Endothelial cell of umbilical vein (primary cell): Measurements from ENCODE around the gene MREG.

Source experiments
- JUN ChIP-seq: IDR thresholded peaks from 2 replicates; pipeline ENCODE4 v1.6.1; 2011; ENCODE audit warnings: borderline replicate concordance, low read depth; ENCODE audit not compliant: insufficient read length, insufficient read depth
- POLR2A ChIP-seq: IDR thresholded peaks from 2 replicates; pipeline ENCODE4 v1.6.1; 2012; ENCODE audit warnings: low read depth, mild to moderate bottlenecking, control low read depth, low read length
- POLR2AphosphoS5 ChIP-seq: IDR thresholded peaks from 2 replicates; pipeline ENCODE4 v1.6.1; 2012; ENCODE audit warnings: low read depth, mild to moderate bottlenecking, control low read depth, low read length, moderate library complexity; ENCODE audit not compliant: insufficient read depth
- TF ChIP-seq, protein P1 (sequence below), 2 donors: IDR thresholded peaks; 1 replicate in 1 of 2; 2 replicates in 1 of 2; pipeline ENCODE4 v1.5.1; 2011; ENCODE audit warnings: low read length in 2 of 2, mild to moderate bottlenecking in 2 of 2, moderate library complexity in 2 of 2, control low read depth in 1 of 2, inconsistent platforms in 1 of 2, low read depth in 1 of 2; ENCODE audit not compliant: insufficient read depth in 1 of 2; ENCODE audit errors: extremely low read depth in 1 of 2
- TF ChIP-seq, protein P2 (sequence below): IDR thresholded peaks from 2 replicates; pipeline ENCODE4 v1.6.1; 2011; ENCODE audit not compliant: insufficient read depth, insufficient read length

DNA sequence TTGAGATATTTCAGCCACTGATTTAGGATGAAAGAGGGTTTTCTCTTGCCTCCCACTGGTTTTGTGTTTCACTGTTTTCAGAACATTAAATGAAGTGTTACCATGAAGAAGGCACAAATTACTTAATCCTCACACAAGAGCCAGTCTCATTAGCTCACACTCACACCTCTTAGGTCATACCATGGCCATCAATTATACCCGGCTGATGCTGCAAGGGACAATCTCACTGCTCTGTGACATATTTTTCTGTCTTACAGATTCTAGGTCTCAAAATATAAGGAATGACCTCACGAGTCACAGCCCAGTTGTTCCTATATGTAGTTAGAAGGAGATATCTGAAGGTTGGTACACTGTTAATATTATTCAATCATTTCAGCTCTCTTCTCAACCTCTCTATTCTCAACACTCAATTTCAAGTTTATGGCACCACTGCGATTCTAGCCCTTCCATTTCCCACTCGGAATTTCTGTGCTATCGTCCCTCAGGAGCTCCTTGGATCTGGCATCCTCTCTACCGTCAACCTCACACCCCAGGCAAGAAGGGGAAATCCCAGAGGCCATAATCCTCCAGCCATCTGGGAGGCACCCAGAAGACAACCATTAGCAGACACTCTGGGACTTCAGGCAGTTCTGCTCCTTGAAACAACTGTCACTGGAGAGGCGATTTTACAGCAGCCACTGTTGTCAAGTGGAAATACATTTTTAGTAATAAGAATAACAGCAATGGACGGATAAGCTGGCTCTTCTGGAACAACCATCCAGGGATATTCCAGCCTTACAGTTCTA lies 101.9 kb downstream of the MREG start:
- TF ChIP-seq, protein P1, sequence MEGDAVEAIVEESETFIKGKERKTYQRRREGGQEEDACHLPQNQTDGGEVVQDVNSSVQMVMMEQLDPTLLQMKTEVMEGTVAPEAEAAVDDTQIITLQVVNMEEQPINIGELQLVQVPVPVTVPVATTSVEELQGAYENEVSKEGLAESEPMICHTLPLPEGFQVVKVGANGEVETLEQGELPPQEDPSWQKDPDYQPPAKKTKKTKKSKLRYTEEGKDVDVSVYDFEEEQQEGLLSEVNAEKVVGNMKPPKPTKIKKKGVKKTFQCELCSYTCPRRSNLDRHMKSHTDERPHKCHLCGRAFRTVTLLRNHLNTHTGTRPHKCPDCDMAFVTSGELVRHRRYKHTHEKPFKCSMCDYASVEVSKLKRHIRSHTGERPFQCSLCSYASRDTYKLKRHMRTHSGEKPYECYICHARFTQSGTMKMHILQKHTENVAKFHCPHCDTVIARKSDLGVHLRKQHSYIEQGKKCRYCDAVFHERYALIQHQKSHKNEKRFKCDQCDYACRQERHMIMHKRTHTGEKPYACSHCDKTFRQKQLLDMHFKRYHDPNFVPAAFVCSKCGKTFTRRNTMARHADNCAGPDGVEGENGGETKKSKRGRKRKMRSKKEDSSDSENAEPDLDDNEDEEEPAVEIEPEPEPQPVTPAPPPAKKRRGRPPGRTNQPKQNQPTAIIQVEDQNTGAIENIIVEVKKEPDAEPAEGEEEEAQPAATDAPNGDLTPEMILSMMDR (IDR thresholded peaks at IDR 0.05; ENCODE audit: extremely low read depth in 1 of 2, insufficient read depth in 1 of 2, low read depth in 1 of 2, low read length in 2 of 2), result no peak
- TF ChIP-seq, protein P2, sequence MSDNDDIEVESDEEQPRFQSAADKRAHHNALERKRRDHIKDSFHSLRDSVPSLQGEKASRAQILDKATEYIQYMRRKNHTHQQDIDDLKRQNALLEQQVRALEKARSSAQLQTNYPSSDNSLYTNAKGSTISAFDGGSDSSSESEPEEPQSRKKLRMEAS, result no peak
- TF ChIP-seq JUN (no peak), POLR2AphosphoS5 (no peak), POLR2A (no peak)
